AG04450 (cell line): Measurements from ENCODE around the gene FECH. TPM values are rescaled to one million over a fixed set of nuclear protein-coding genes. Genes with fewer than 3 reads are reported as not detected.

ENCODE experiments used
- CTCF ChIA-PET: fragments of 300-600, 350-600 bp; formaldehyde crosslinking; extraction: SDS; loops from one replicate; lab custom pipeline; 2022; ENCODE audit warnings: antibody characterized with exemption, inconsistent platforms; lab: Charles Lee
- POLR2A ChIA-PET: fragments of 350-600 bp; formaldehyde crosslinking; extraction: SDS; loops from one replicate; lab custom pipeline; 2021; ENCODE audit warnings: antibody characterized with exemption, inconsistent platforms; lab: Yijun Ruan, JAX
- DNase-seq: peaks from one replicate; pipeline ENCODE4 v3.0.0-alpha.2; 2011; ENCODE audit warnings: low read depth, low spot score
- H3K27ac ChIP-seq: one replicate; pipeline ENCODE4 v1.5.1; 2012; ENCODE audit warnings: low read depth, low read length, control low read depth
- H3K27me3 ChIP-seq: one replicate; pipeline ENCODE4 v1.6.0; 2012; ENCODE audit warnings: low read length; ENCODE audit not compliant: control insufficient read depth, insufficient read depth
- H3K4me3 ChIP-seq: 2 replicates; pipeline ENCODE4 v1.5.1; 2011; ENCODE audit warnings: mild to moderate bottlenecking, low read depth, low read length, control low read depth
- H3K9me3 ChIP-seq: 2 replicates; pipeline ENCODE4 v1.5.1; 2012; ENCODE audit warnings: low read length; ENCODE audit not compliant: control insufficient read depth, insufficient read depth
- CTCF ChIP-seq: IDR thresholded peaks from 2 replicates; pipeline ENCODE4 v1.5.1; 2011; ENCODE audit warnings: low read depth, low read length, control low read depth, inconsistent platforms
- polyA minus RNA-seq: library from RNA; depleted of rRNA, polyadenylated mRNA; stranded (reverse); fragments of >200 nt; gene quantifications from 2 replicates; pipeline ENCODE4 v1.2.3, GENCODE V29; 2011; rRNA and poly(A)+ RNA removed
- polyA plus RNA-seq: library from polyadenylated mRNA; depleted of rRNA; stranded (reverse); fragments of >200 nt; gene quantifications from 2 replicates; pipeline ENCODE4 v1.2.3, GENCODE V29; 2011; rRNA removed

The FECH gene
- polyA plus RNA-seq (65.3 and 71.7 TPM in 2 replicates), polyA minus RNA-seq (32.7 and 41.0 TPM in 2 replicates)

DNA sequence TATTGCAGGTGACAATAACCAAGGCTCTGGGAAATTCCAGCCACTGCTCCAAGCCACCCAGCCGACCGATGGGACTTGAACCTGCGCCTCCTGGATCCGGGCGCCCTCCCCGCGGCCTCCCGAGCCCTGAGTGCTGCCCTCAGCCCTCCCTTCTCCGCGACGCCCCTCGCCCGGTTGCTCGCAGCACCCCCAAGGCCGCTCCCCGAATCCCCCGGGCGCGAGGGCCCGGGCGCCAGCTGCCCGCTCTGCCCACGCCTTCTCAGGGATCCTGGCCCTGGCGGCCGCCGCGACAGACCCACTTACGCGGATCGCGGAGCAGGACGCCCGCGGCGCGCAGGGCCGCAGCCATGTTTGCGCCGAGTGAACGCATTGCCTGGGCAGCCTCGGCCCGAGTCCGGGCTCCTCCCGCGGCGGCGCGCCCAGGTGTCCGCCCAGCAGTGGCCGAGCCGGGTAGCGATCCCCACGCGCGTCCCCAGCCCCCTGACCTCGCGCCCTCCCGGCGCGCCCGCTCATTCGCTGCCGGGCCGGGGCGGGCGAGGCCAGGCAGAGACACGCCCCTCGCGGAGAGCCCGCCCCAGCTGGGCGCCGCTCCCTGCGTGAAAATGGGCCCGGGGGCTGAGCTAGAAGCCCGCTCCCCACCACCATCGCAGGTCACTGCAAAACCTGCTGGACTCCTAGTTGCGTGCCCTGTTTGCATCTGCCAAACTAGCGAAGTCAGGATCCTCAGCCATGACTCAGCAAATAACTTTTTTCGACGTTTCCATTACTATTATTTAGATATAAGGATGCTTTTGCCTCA, at the start of gene FECH:
TSS of gene FECH (minus strand) at position 452 of the 799 bp plus-strand sequence. CDS start at position 370, 82 bp downstream.
- Histone ChIP-seq H3K27me3 (no peaks in the 10 kb centered on the region), H3K4me3 (peak within 1 kb of the TSS; percentile 87), H3K27ac (peak within 1 kb of the TSS; percentile 73), H3K9me3 (no peaks in the 10 kb centered on the region)
- TF ChIP-seq CTCF: no peak
- POLR2A ChIA-PET: no interaction called here
- CTCF ChIA-PET: no interaction called here
- DNase-seq: peak; percentile 34

GRCh38 chr18:57635003-57635822, 48.7 kb upstream of the FECH start:
- ChIA-PET POLR2A (interaction anchor here (0.7 kb wide), 1 partner anchor 998 kb away, joined by 3 read pairs; no protein-coding TSS in a partner anchor), CTCF (no interaction called here)
- DNase-seq: no peak
- no peak overlapping the region for H3K27ac ChIP-seq
- H3K9me3 ChIP-seq: no peaks in the 10 kb centered on the region; the same call in 1 of the 2 replicates
- H3K4me3 ChIP-seq: no peak overlapping the region
- H3K27me3 ChIP-seq: no peaks in the 10 kb centered on the region
- no peak for TF ChIP-seq CTCF

DNA sequence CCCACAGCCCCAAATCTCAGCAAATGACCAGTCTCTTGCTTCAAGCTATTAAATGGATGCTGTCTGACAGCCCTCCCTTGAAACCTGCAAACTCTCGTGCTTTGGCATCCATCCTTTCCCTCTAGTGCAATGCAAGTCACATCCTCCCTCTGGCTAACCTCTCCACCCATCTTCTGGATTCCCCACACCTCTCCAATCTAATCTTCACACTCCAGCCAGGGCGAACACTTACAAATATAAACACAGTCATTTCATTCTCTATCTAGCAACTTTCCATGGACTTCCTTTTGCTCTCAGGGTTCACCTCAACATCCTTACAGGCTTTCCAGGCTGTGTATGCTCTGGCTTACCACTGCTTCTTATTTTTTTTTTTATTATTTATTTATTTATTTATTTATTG, 45.2 kb upstream of the FECH start:
- ChIA-PET POLR2A (interaction anchor here (0.8 kb wide), 1 partner anchor 8 kb away, joined by 3 read pairs; no protein-coding TSS in a partner anchor), CTCF (interaction anchor here (0.6 to 1.8 kb wide), 2 partner anchors 21 to 250 kb away, joined by 7 to 8 read pairs; no protein-coding TSS in a partner anchor)
- TF ChIP-seq CTCF: no peak
- no peak overlapping the region for H3K27ac ChIP-seq
- no peaks in the 10 kb centered on the region for H3K27me3 ChIP-seq
- H3K4me3 ChIP-seq: no peak overlapping the region
- no peak for DNase-seq
- H3K9me3 ChIP-seq: no peaks in the 10 kb centered on the region

DNA sequence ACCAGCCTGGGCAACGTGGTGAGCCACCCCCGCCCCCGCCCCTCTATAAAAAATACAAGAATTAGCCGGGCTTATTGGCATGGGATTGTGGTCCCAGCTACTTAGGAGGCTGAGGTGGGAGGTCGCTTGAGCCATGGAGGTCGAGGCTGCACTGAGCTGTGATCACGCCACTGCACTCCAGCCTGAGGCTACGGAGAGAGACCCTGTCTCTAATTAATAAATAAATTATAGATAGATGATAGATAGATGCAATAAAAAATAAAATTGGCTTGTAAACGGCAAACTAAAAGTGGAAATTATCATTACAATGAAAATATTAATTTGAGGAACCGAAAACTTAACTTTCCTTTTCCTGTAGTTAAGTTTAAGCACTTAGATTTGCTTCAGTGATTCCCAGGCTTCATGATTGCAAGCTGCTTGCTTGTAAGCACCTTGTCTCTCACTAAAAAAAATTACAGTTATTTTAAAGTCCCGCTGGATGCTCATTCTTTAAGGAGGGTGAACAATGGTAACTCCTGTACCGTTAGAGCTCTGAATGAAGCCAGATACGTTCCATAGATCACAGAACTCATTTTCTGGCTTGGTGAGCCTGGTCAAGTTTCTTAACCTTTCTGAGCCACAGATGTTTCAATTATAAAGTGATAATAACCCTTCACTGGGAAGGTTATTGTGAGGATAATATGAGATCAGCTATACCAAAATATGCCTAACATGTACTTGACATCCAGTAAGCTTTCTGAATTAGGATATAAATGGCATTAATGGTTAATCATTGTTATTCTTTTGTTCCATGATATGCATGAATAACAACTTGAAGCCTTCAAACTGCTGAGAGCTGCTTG, 44.5 kb upstream of the FECH start:
- no peak for DNase-seq
- Histone ChIP-seq H3K4me3 (peak overlapping the region; percentile 73), H3K27me3 (no peaks in the 10 kb centered on the region), H3K9me3 (no peaks in the 10 kb centered on the region), H3K27ac (peak overlapping the region; percentile 82)
- TF ChIP-seq CTCF: no peak
- ChIA-PET POLR2A (interaction anchor here (0.7 to 0.8 kb wide), 3 partner anchors 9 to 861 kb away, joined by 3 read pairs; no protein-coding TSS in a partner anchor), CTCF (interaction anchor here (0.6 to 1.8 kb wide), 5 partner anchors 22 to 251 kb away, joined by 3 to 8 read pairs (median 5); no protein-coding TSS in a partner anchor)
